ENCODE results near the gene NRP2.

NRP2 gene

GRCh38 chr2:205776720-205777119, 94.4 kb downstream of the NRP2 start:
- no peak for DNase-seq

- DNase-seq, result no peak
These were observed 96.1 kb downstream of the NRP2 start for GRCh38 chr2:205778356-205778755.

DNA sequence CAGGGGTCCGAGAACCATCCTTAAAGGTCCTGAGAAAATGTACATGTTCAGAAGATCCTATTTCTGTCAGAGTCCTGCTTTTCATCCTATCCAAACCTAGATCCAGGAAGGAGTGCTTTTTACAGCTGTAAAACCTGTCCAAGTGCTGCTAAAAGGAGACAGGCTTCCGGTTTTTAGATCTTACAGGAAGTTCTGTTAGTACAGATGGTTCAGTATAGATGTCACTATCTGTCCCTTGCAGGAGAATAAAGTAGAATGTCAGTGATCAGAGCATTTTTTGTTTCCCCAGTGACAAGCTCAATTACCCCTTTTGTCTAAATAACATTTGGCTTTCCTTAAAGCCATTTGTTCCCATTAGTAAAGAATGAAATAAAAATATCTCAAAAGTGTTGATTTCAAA, 98.3 kb downstream of the NRP2 start:
- DNase-seq, result no peak

DNA sequence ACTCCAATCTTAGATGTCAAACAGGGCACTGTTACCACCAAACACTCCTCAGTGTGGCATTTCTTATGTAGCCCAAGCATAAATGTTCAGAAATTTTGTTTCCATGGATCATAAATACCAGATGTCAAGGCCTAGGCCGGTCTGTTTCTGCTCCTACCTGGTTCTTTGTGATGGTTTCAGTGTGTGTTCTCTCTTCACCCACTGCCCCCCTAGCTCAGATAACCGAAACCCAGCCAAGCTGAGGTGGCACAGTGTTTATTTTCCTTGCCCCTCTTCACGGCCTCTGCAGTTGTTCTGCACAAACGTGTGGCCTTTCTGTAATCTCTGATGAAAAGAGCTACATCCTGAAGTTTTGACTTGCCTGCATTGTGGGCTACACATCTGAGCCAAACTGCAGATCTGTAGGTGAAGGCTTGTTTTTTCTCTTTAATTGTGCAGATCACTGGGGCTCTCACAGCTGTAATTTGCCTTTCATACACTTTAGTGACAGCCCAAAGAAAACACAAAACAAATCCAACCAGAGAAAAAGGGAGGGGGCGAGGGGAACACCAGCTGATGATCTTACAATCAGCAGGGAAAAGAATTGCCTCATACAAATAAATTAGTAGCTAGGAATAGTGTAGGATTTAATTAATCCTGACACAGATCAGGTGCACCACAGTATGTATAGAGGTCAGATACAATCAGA, 99.1 kb downstream of the NRP2 start:
- DNase-seq, result no peak

DNA sequence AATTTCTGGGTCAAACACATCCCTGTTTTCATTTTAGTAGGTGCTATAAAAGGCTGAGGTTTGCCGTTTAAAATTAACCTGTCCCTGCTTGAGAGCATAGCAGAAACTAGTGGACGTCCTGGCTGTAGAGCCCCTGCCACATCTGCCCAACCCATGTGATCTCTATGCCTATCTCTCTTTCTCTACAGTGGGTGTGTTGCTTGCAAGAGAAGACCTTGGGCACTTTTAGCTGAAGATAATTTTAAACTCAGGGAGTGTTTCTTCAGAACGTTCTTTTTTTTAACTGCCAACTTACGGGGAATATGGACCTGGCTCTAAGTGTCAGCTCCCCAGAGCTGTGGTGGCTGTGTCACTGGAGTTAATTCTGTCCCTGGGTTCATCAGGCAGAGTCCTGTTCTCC, 100.6 kb downstream of the NRP2 start:
- DNase-seq, result no peak

DNA sequence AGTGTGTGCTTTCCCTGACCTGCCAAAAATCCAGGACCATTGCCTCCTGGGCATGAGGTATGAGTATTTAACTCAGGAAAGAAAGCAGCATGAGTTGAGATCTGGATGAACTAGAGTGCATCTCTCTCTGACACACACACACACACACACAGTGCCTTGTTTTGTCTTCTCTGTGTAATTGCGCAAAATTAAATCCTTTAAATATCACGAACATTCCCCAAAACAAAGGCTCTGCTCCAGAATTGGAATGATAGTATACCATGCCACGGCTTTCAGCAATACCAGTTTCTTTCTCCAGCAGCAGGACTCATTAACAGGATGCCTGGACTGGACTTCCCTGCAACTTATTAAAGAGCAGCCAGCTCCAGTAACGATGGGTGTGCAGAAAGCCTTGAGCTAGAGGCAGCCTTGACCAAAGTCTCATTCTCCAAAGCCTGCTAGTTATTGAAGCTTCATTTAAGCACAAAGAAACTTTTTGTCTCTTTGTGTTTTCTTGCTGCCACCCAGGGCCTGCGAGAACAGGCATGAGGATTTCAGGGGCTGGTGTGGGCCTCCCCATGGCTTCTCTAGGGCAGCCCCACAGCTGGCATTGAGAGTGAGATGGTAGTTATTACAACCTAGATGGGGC, 101.7 kb downstream of the NRP2 start:
- DNase-seq, result no peak

DNA sequence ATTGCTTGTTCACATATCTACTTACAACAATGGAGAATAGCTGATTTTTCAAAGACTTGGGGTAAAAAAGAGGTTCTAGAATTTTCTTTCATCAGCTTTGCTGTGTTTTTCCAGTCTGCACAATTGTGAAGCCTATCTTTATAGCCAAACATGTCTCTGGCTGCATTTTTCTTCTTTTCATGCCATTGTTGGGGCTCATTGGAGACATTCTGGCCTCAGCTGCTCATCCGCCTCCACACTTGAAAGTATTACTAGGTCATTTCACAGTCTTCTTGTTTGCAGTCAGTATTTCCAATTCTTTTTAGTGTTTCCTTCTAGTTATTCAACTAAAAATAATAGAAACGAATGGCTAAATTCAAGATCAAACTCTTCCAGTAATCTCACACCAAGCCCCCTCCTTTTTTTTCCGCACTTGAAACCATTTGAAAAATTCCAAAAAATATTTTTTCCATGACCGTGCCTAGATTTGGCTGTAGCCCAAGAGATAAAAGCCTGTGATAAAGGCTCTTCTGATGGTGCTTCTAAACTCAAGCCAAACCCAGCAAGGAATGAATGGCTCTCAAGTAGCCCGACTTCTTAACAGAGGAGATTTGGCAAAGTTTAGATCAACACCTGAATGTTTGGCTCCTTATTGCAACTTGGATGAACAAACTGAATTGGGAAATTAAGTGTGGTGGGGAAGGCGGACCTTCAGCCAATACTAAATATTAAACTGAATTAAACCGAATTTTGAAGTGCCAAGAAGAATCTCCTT, 103.4 kb downstream of the NRP2 start:
- DNase-seq, result no peak

DNA sequence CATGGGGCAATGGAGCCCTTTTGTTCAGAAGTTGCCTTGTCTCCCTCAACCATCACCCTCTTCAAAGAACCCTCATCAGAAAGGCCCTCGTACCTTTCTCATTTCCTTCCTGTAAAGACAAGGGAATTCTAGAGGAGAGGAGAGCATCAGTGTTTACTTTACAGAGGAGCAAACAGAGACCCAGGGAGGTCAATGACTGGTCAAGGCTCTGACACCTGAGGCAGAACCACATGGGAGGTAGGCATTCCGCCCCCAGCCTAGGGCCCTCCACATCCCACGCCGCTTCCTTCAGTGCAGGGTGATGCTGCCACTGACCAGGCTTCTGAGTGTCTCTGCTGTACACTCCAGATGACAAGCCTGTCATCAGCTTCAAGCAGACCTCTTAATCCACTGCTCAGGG, 104.7 kb downstream of the NRP2 start:
- no peak for DNase-seq

GRCh38 chr2:205787761-205788160, 105.5 kb downstream of the NRP2 start:
- no peak for DNase-seq

DNA sequence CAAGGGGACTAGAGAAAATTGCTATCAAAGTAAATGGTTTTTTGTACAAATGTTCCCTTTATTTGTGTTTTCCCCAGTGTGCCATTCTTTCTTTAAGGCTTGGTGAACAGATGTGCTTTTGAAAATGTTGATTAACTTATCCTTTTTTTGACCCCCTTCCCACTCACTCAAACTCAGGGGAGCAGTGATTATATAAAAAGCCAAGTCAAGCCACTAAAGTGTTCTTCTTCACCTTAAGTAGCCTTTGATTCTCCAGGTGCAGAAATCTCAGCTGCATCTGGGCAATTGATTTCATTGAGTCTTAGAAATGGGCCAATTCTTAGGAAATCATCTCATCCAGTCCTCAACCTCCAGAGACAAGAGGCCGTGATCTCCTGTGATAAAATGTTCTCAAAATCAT, 107.6 kb downstream of the NRP2 start:
- no peak for DNase-seq

GRCh38 chr2:205792908-205793307, 110.6 kb downstream of the NRP2 start:
- DNase-seq, result no peak

DNA sequence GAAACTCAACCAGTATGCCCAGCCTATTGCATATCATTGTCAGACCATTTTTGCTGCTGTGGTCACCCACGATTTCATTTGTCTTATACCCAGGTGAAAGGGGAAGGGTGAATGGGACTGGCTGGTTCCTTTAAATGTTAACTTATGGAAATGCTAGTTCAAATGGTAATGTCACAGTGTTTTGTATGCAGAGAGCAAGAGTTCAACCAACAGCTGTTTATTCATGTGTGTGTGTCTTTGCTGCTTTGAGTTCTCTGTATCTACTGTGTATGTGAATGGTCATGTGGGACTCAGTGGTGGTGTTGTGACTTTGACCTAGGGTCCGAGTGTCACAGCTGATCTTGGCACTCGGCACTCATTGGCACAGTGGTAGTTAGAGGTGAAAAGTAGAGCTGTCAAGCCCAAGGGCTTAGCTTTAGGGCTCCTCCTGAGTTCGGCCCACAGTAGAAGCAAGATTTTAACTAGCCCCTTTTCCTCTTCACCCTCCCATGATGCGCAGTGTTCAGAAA, 114.6 kb downstream of the NRP2 start:
- no peak for DNase-seq

DNA sequence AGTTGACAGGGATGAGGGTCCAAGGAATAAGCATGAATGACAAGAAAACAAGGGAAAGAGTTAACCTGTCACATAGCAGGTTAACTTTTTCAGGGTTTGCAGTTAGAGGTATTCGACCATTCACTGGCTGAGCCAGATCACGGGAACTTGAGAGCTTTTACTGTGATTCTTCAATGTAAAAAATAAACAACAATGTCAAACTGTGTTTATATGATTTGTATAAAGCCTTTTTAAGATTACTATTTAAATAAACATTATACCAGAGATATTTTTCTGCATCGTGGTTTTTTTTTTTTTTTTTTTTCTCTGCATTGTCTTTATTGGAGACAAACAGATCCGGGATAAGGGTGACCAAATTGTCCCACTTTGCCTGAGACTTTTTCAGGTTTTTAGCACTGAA, 115.6 kb downstream of the NRP2 start:
- no peak for DNase-seq

DNA sequence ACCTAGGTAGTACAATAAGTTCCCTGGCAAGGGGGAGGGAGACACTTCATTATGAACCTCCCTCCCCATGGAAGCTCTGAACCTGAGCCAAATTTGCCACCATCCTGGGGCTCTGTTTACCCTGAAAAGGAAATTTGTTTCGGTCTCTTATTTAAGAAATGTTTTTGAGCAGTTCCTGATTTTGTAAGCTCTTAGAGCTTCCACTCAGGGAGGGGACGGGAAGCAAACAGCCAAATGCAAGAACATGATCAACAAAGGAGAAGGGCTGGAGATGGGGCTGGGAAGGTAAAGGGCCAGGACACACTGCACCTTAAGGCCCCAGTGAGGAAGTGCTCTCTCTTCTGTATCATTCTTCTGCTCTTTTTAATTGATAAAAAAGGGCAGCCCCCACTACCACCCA, 117.9 kb downstream of the NRP2 start:
- DNase-seq, result no peak

DNA sequence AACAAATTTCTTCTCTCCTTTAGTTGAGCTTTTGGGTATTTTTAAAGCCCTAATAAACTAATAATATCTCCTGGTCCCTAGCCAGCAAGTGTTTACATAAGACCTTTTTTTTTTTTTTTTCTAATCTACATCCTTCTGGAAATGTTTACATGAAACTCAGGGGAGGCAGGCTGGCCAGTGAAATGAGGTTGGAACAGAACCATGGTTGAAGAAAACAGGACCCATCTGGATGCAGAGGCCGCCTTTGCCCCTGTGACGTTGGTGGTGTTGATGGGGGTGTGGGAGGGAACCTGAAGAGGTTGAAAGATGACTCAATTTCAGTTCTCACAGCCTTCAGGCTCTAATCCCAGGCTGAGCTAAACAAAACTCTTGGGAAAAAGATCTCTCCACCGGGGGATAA, 118.5 kb downstream of the NRP2 start:
- DNase-seq, result no peak

GRCh38 chr2:205802065-205802464, 119.8 kb downstream of the NRP2 start:
- no peak for DNase-seq

DNA sequence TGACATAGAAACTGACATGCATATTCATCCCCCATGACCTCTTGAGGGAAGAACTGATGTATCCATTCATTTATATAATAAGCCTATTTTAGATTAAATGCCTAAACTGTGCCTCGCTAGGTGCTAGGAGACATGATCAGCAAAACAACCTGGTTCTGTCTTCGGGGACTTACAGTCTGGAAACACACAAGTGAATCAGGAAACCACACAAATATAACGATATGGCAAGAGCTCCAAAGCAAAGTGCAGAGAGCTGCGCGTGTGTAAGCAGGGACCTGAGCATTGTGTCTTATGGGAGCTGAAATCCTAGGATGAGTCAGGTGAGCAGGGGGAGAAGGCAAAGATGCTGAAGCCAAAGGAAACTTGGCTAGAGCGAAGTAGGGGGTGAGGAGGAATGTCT, 120.6 kb downstream of the NRP2 start:
- DNase-seq, result no peak

GRCh38 chr2:205803500-205803899, 121.2 kb downstream of the NRP2 start:
- DNase-seq, result no peak

GRCh38 chr2:205805136-205805535, 122.8 kb downstream of the NRP2 start:
- no peak for DNase-seq

- no peak for DNase-seq
These were observed 124.0 kb downstream of the NRP2 start for GRCh38 chr2:205806143-205806905.

DNA sequence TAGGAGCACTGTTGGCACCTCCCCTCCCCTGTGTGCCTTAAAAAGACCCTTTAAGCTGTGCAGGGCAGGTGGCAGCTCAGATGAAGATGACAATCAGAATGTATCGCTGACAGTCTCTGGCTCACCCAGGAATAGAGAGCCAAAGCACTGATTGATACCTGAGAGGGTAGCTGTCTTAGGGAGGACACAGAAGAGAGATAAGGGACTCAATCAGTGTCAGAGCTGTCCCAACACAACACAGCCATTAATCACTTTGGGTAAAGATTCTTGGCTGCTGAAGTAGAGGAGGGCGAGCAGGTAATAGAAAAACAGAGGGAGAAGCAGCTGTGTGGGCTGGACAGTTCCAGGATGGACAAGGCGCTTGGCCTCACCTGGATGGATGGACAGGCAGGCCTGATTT, 124.9 kb downstream of the NRP2 start:
- no peak for DNase-seq

DNA sequence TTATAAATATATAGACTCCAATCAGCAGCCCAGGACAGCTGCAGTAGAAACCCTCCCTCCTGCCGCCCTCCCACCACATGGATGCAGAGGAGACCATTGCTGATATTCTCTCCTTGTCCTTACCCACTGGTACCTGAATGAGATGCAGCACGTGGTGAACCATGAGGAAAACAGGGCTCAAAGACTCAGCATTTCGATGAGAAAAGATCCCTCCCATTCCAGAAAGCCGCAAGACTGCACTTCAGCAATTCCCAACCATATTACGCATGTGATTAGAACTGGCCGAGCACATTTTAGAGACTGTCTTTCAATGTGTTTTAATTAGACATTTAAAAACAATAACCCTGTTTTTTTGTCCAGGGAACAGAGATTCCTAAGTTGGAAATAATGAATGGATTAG, 125.5 kb downstream of the NRP2 start:
- DNase-seq, result no peak

GRCh38 chr2:205808486-205809121, 126.3 kb downstream of the NRP2 start:
- DNase-seq, result no peak

Data from NCI-H526 treated with DMSO at 0.1 percent for 48 hours (cell line).